Immature natural killer cell (primary cell): ENCODE results near the gene GRIK4. TPM values are rescaled to one million over a fixed set of nuclear protein-coding genes. Genes with fewer than 3 reads are reported as not detected.
A peak's percentile ranks its signal among the peaks of the same experiment; 100 is the strongest.

Experiments used
- DNase-seq, 3 donors: peaks; one replicate each; pipeline ENCODE4 v3.0.0; 2022; ENCODE audit warnings: mixed read lengths in 1 of 3
- H3K27ac Mint-ChIP-seq, 6 donors: one replicate each; pipeline ENCODE4 v1.8.0; 2020; ENCODE audit warnings: mixed read lengths in 6 of 6, mild to moderate bottlenecking in 5 of 6, inconsistent platforms in 4 of 6, moderate library complexity in 3 of 6
- H3K27me3 Mint-ChIP-seq, 3 donors: one replicate each; pipeline ENCODE4 v1.8.0; 2020 to 2021; ENCODE audit warnings: low read depth in 3 of 3, mild to moderate bottlenecking in 3 of 3, mixed read lengths in 3 of 3, moderate library complexity in 3 of 3, inconsistent platforms in 1 of 3
- H3K36me3 Mint-ChIP-seq, 3 donors: one replicate each; pipeline ENCODE4 v1.8.0; 2020; ENCODE audit warnings: mixed read lengths in 3 of 3, inconsistent platforms in 2 of 3, mild to moderate bottlenecking in 2 of 3
- H3K4me1 Mint-ChIP-seq, 2 donors: one replicate each; pipeline ENCODE4 v1.8.0; 2020; ENCODE audit warnings: inconsistent platforms in 2 of 2, mild to moderate bottlenecking in 2 of 2, mixed read lengths in 2 of 2, moderate library complexity in 1 of 2
- H3K4me3 Mint-ChIP-seq, 5 donors: one replicate each; pipeline ENCODE4 v1.8.0; 2020; ENCODE audit warnings: mild to moderate bottlenecking in 5 of 5, mixed read lengths in 5 of 5, inconsistent platforms in 3 of 5, moderate library complexity in 3 of 5
- H3K9me3 Mint-ChIP-seq, 6 donors: one replicate each; pipeline ENCODE4 v1.8.0; 2020; ENCODE audit warnings: mild to moderate bottlenecking in 6 of 6, mixed read lengths in 6 of 6, inconsistent platforms in 4 of 6, moderate library complexity in 3 of 6
- polyA plus RNA-seq, 3 donors: library from polyadenylated mRNA; unstranded; fragments of 300-500 nt; fragmentation: Illumina TruSeq; gene quantifications; one replicate each; pipeline ENCODE4 v1.2.3, GENCODE V29; 2021

GRIK4 gene
- polyA plus RNA-seq, 3 donors from 2014 or later: 0.85 to 3.6 (median 2.0) TPM

- peak overlapping the region in 1 of 6 donors; percentile 7 for H3K27ac Mint-ChIP-seq
- no peak overlapping the region for H3K4me3 Mint-ChIP-seq
- peaks cover 0 to 8% (median 3%) of the 10 kb centered on the region in 3 donors for H3K36me3 Mint-ChIP-seq
- DNase-seq: no peak
- peaks cover 42 to 52% of the 10 kb centered on the region in 2 donors for H3K4me1 Mint-ChIP-seq
- H3K9me3 Mint-ChIP-seq: peaks cover 0 to 1% (median 0%) of the 10 kb centered on the region in 6 donors
- H3K27me3 Mint-ChIP-seq: peaks cover 0 to 14% (median 4%) of the 10 kb centered on the region in 3 donors
These were observed 370.0 kb downstream of the GRIK4 start for GRCh38 chr11:120881596-120881995.

GRCh38 chr11:120882175-120882574 lies 370.6 kb downstream of the GRIK4 start:
- H3K27ac Mint-ChIP-seq: peak overlapping the region in 2 of 6 donors; percentile 7 to 42
- H3K27me3 Mint-ChIP-seq: peaks cover 0 to 9% (median 4%) of the 10 kb centered on the region in 3 donors
- peaks cover 0 to 1% (median 0%) of the 10 kb centered on the region in 6 donors for H3K9me3 Mint-ChIP-seq

GRCh38 chr11:120883404-120884080 lies 372.0 kb downstream of the GRIK4 start:
- Mint-ChIP-seq H3K27me3 (peaks cover 0 to 8% (median 6%) of the 10 kb centered on the region in 3 donors), H3K4me3 (no peak overlapping the region), H3K4me1 (peaks cover 47 to 60% of the 10 kb centered on the region in 2 donors), H3K9me3 (peaks cover 0 to 1% (median 0%) of the 10 kb centered on the region in 6 donors), H3K36me3 (peaks cover 0 to 8% (median 3%) of the 10 kb centered on the region in 3 donors), H3K27ac (peak overlapping the region in 4 of 6 donors; percentile 20 to 86 (median 70))
- no peak for DNase-seq

More at GRCh38 chr11:120882175-120882574, 370.6 kb downstream of the GRIK4 start:
- H3K36me3 Mint-ChIP-seq: peaks cover 0 to 8% (median 3%) of the 10 kb centered on the region in 3 donors
- DNase-seq: no peak
- H3K4me1 Mint-ChIP-seq: peaks cover 45 to 55% of the 10 kb centered on the region in 2 donors
- no peak overlapping the region for H3K4me3 Mint-ChIP-seq

GRCh38 chr11:120884154-120885020 lies 372.8 kb downstream of the GRIK4 start:
- H3K9me3 Mint-ChIP-seq: peaks cover 0 to 1% (median 0%) of the 10 kb centered on the region in 6 donors
- H3K4me1 Mint-ChIP-seq: peaks cover 54 to 61% of the 10 kb centered on the region in 2 donors
- DNase-seq: no peak
- peak overlapping the region in 3 of 6 donors; percentile 60 to 81 (median 75) for H3K27ac Mint-ChIP-seq
- H3K27me3 Mint-ChIP-seq: peaks cover 0 to 8% (median 6%) of the 10 kb centered on the region in 3 donors
- peaks cover 0 to 15% (median 3%) of the 10 kb centered on the region in 3 donors for H3K36me3 Mint-ChIP-seq
- H3K4me3 Mint-ChIP-seq: peak overlapping the region in 1 of 5 donors; percentile 46

GRCh38 chr11:120890609-120891320 lies 379.2 kb downstream of the GRIK4 start:
- H3K27ac Mint-ChIP-seq: peak overlapping the region in 2 of 6 donors; percentile 17 to 45
- peaks cover 1 to 8% (median 3%) of the 10 kb centered on the region in 3 donors for H3K27me3 Mint-ChIP-seq
- H3K36me3 Mint-ChIP-seq: peaks cover 0 to 7% (median 0%) of the 10 kb centered on the region in 3 donors
- peaks cover 46 to 56% of the 10 kb centered on the region in 2 donors for H3K4me1 Mint-ChIP-seq
- no peak for DNase-seq
- H3K9me3 Mint-ChIP-seq: no peaks in the 10 kb centered on the region
- H3K4me3 Mint-ChIP-seq: no peak overlapping the region

- H3K9me3 Mint-ChIP-seq: no peaks in the 10 kb centered on the region
- H3K4me3 Mint-ChIP-seq: no peak overlapping the region
- peak overlapping the region in 2 of 6 donors; percentile 69 to 77 for H3K27ac Mint-ChIP-seq
- peaks cover 4 to 6% (median 6%) of the 10 kb centered on the region in 3 donors for H3K27me3 Mint-ChIP-seq
- H3K4me1 Mint-ChIP-seq: peaks cover 28 to 35% of the 10 kb centered on the region in 2 donors
- peaks cover 0 to 7% (median 0%) of the 10 kb centered on the region in 3 donors for H3K36me3 Mint-ChIP-seq
- no peak for DNase-seq
These were observed 382.1 kb downstream of the GRIK4 start for GRCh38 chr11:120893440-120894201.

- Mint-ChIP-seq H3K27ac (peak overlapping the region in 2 of 6 donors; percentile 69), H3K4me1 (peaks cover 21 to 30% of the 10 kb centered on the region in 2 donors), H3K27me3 (peaks cover 4 to 6% (median 6%) of the 10 kb centered on the region in 3 donors), H3K4me3 (no peak overlapping the region), H3K36me3 (no peaks in the 10 kb centered on the region), H3K9me3 (no peaks in the 10 kb centered on the region)
- no peak for DNase-seq
These were observed 382.8 kb downstream of the GRIK4 start for GRCh38 chr11:120894202-120894985.

- H3K4me1 Mint-ChIP-seq: peaks cover 34 to 42% of the 10 kb centered on the region in 2 donors
- H3K36me3 Mint-ChIP-seq: no peaks in the 10 kb centered on the region
- H3K9me3 Mint-ChIP-seq: no peaks in the 10 kb centered on the region
- no peak for DNase-seq
- no peak overlapping the region for H3K27ac Mint-ChIP-seq
- H3K4me3 Mint-ChIP-seq: no peak overlapping the region
- peaks cover 4 to 8% (median 6%) of the 10 kb centered on the region in 3 donors for H3K27me3 Mint-ChIP-seq
These were observed 385.1 kb downstream of the GRIK4 start for GRCh38 chr11:120896687-120897086.

- no peak for DNase-seq
- Mint-ChIP-seq H3K27me3 (peaks cover 2 to 7% (median 4%) of the 10 kb centered on the region in 3 donors), H3K4me1 (peaks cover 32 to 36% of the 10 kb centered on the region in 2 donors), H3K27ac (peak overlapping the region in 2 of 6 donors; percentile 40 to 51), H3K36me3 (no peaks in the 10 kb centered on the region), H3K4me3 (no peak overlapping the region), H3K9me3 (no peaks in the 10 kb centered on the region)
These were observed 387.0 kb downstream of the GRIK4 start for GRCh38 chr11:120898568-120898967.

GRCh38 chr11:120899720-120900119 lies 388.2 kb downstream of the GRIK4 start:
- no peak for DNase-seq
- H3K4me1 Mint-ChIP-seq: peaks cover 22 to 24% of the 10 kb centered on the region in 2 donors
- H3K9me3 Mint-ChIP-seq: no peaks in the 10 kb centered on the region
- H3K36me3 Mint-ChIP-seq: no peaks in the 10 kb centered on the region
- H3K27me3 Mint-ChIP-seq: peaks cover 2 to 7% (median 4%) of the 10 kb centered on the region in 3 donors
- peak overlapping the region in 3 of 6 donors; percentile 0 to 8 (median 5) for H3K27ac Mint-ChIP-seq
- no peak overlapping the region for H3K4me3 Mint-ChIP-seq

- Mint-ChIP-seq H3K9me3 (no peaks in the 10 kb centered on the region), H3K4me1 (peaks cover 16 to 18% of the 10 kb centered on the region in 2 donors), H3K27ac (peak overlapping the region in 3 of 6 donors; percentile 10 to 72 (median 52)), H3K4me3 (no peak overlapping the region), H3K36me3 (no peaks in the 10 kb centered on the region), H3K27me3 (peaks cover 2 to 7% (median 4%) of the 10 kb centered on the region in 3 donors)
- DNase-seq: no peak
These were observed 389.1 kb downstream of the GRIK4 start for GRCh38 chr11:120900643-120901042.

GRCh38 chr11:120903686-120904085 lies 392.1 kb downstream of the GRIK4 start:
- H3K4me1 Mint-ChIP-seq: peaks cover 12 to 18% of the 10 kb centered on the region in 2 donors
- DNase-seq: no peak
- H3K36me3 Mint-ChIP-seq: no peaks in the 10 kb centered on the region
- no peak overlapping the region for H3K27ac Mint-ChIP-seq
- H3K4me3 Mint-ChIP-seq: no peak overlapping the region
- H3K9me3 Mint-ChIP-seq: no peaks in the 10 kb centered on the region
- H3K27me3 Mint-ChIP-seq: peaks cover 0 to 7% (median 2%) of the 10 kb centered on the region in 3 donors
